Tongue (tissue), 2 donors: ENCODE data around the gene SAT1. TPM values are rescaled to one million over a fixed set of nuclear protein-coding genes. Genes with fewer than 3 reads are reported as not detected.

Experiments used
- DNase-seq: peaks from one replicate; pipeline ENCODE4 v3.0.0-alpha.2; 2015
- total RNA-seq: library from RNA; depleted of rRNA; stranded (reverse); fragments of >200 nt; gene quantifications from one replicate; pipeline ENCODE4 v1.2.3, GENCODE V29; 2014

Gene SAT1
- total RNA-seq, 1 donor from 2014 or later = 136 TPM

DNA sequence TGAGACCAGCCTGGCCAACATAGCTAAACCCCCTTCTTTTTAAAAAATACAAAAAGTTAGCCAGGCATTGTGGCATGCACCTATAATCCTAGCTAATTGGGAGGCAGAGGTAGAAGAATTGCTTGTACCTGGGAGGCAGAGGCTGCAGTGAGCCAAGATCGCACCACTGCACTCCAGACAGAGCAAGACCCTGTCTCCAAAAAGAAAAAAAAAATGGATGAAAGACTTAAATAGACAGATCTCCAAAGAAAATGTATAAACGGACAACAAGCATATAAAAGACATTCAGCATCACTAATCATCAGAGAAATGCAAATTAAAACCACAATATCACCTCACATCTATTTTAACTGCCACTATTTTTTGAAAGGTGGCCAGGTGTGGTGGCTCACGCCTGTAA is 6.6 kb upstream of the SAT1 start:
- DNase-seq = no peak

GRCh38 chrX:23779025-23779424 is 3.9 kb upstream of the SAT1 start:
- no peak for DNase-seq

GRCh38 chrX:23782455-23782854 is 518 bp upstream of the SAT1 start:
- DNase-seq = no peak

DNA sequence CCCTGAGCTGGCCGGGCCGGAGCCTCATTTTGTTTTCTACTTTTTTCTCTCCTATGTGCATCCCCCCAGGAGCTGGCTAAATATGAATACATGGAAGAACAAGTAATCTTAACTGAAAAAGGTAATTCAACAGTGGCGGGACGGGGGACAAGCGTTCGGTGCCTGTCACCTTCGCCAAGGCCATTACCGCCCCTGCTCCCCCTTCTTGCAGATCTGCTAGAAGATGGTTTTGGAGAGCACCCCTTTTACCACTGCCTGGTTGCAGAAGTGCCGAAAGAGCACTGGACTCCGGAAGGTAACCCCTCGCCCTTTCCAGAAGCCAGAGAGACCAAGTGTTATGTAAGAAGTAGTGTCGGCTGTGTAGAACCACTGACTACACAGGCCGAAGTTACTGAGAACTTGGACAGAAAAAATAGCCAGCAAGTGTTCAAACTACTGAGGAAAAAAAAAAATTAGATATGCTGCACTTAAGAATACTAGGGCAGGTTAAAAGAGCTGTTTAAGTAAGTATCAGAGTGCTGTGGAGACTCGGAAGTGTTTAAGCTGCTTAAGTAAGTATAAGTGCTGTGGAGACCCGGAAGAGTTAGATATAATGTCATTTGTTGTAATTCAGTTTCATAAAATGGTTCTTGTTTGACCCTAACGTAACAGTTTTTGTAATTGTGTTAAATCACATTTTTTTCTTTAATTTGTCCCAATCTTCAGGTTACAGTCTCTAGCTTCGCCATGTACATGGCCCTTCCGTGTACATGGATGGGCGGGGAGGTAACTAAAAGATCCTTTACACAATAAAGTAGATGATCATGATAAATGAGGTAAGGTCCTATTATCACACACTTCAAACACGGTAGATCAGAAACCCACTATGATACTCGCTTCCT is 856 bp downstream of the SAT1 start:
- peak; percentile 18 for DNase-seq

DNA sequence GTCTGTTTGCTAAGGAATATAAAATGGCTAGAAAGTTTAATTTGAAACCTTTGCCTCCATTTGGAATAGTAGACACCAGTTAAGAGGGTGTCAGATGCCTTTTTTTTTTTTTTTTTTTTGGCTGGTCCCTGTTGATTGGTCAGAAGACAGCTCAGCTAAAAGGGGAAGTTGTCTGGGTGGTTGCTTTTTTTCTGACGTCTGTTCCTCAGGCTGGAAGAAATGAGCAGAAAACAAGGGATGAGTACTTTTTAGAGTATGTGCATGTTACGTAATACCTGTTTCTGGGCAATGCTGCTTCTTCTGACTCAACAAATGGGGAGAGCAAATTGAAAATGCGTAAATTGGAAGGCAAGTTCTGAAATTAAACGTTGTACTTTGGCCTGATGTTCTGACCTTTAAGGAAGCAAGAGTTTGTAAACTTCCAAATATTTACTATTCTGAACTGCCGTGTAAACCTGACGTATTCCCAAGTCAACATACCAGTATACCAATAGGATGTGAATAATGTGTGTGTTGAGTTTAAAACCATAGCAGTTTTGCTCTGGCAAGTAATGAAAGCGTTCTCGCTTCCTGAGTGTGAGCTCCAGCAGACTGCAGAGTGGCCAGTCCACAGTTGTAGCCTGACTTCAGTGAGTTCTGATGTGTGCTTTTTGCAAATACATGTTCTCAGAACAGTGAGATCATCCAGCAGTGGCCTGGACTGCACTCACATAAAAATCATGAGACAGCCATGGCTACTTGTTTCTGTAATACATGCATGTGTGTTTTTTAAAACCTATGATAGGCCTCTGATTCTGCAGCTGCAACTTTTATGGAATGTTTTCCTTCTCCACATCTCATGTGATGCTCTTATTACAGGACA is 1.7 kb downstream of the SAT1 start:
- no peak for DNase-seq

DNA sequence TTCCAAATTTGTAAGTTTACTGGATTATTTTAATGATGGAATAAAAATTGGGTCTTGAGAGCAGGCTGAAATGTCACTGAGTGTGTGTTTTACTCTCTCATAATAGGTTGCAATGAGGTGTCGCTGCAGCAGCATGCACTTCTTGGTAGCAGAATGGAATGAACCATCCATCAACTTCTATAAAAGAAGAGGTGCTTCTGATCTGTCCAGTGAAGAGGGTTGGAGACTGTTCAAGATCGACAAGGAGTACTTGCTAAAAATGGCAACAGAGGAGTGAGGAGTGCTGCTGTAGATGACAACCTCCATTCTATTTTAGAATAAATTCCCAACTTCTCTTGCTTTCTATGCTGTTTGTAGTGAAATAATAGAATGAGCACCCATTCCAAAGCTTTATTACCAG is 2.6 kb downstream of the SAT1 start:
- DNase-seq = no peak

- no peak for DNase-seq
These were observed 3.4 kb downstream of the SAT1 start for GRCh38 chrX:23786268-23786815.

- no peak for DNase-seq
These were observed 4.8 kb downstream of the SAT1 start for GRCh38 chrX:23787745-23788118.

DNA sequence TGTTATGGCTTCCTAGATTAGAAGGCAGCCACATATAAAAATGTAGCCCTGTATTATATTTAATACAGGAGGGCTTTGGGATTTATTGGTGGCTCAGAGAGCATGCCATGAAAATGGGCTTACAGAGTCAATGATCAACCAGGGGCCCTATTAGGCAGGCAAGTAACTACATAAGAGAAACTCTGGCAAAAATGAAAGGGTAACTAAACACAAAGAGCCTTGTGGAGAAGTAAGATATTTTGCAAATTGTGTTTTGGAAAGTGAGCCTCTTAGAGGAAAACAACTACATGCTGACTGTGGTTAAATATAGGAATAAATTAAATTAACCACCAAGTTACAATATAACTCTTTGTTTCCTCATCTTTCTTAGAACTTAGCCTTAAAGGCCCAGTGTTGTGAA is 5.5 kb downstream of the SAT1 start:
- DNase-seq = no peak

- DNase-seq = no peak
These were observed 6.0 kb downstream of the SAT1 start for GRCh38 chrX:23788946-23789345.

DNA sequence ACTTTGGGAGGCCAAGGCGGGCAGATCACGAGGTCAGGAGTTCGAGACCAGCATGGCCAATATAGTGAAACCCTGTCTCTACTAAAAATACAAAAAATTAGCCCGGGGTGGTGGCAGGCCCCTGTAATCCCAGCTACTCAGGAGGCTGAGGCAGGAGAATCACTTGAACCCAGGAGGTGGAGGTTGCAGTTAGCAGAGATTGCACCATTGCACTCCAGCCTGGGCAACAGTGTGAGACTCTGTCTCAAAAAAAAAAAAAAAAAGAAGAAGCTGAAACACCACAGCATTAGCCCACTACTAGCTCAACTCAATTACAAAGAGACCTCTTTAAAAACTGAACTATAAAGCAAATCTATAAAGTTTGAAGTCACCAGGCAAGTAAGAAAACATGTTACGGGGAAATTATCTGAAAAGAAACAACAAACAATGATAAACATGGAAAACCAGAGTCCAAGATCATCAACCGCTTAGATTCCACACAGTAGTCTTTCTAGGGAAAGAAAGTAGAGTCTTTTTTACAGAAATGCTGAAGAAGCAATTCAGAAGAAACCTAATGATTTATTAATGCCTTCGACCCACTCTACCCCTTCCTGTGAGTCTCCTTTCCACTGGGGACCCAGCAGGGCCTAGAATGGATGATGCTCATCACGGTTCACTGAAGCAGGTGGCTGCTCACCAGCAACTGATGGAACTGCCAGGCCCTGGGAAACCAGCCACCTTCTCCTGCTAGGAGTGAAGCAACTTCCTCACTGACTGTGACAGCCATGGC is 6.6 kb downstream of the SAT1 start:
- no peak for DNase-seq

DNA sequence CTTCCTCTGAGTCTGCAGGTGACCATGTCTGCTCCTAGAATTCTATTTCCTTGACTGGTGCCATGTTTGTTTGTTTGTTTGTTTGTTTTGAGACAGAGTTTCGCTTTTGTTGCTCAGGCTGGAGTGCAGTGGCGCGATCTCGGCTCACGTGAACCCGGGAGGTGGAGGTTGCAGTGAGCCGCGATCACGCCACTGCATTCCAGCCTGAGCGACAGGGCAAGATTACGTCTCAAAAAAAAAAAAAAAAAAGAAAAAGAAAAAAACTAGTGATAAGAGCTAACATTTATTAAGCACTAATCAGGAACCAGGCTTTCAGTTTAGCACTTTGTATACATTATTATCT is 7.2 kb downstream of the SAT1 start:
- no peak for DNase-seq

DNA sequence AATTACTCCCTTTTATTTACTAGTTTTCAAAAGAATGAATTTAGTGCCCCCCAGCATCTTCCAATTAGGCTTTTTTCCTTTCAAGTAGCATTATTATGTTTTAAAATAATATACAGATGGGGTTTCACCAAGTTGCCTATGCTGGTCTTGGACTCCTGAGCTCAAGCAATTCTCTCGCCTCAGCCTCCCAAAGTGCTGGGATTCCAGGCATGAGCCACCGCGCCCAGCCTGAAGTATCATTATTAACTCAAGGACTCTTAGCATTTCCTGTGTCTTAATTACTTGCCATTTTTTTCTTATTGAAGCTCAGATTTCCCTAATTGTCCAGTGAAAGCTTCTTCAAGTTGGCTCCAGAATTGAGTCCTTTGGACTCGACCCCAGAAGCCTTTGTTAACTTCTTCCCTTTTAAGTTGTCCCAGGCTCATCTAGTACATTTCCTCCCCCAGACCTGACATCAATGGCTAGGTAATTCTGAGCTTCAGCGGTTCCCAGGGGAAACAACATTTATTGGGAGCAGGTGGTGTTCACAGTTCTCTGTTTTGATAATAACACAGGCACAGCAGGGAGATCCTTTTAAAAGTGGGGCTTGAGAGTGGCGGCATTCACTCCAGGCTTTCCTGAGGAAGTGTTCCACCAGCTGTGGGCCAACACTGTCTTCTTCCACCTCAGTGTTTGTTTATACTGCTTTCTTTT is 10.0 kb downstream of the SAT1 start:
- no peak for DNase-seq

DNA sequence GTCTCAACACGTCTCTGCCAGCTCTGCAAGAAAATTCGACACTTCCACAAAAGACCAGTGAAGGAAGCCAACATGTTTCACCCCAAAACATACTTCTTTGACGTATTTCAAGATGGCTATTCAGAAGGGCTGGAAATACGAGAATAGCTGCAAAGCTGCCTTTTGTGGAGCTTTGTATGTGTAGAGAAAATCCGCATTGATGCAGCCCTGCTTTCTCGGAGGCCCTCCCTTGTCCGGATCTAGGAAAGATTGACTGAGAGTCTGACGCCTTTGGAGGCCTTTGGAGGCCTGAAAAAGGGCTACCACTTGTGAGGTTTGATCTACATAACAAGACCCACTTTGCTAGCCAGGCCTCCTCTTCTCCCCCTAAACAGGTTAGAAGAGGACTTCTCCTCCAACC is 12.2 kb downstream of the SAT1 start:
- DNase-seq = no peak

DNA sequence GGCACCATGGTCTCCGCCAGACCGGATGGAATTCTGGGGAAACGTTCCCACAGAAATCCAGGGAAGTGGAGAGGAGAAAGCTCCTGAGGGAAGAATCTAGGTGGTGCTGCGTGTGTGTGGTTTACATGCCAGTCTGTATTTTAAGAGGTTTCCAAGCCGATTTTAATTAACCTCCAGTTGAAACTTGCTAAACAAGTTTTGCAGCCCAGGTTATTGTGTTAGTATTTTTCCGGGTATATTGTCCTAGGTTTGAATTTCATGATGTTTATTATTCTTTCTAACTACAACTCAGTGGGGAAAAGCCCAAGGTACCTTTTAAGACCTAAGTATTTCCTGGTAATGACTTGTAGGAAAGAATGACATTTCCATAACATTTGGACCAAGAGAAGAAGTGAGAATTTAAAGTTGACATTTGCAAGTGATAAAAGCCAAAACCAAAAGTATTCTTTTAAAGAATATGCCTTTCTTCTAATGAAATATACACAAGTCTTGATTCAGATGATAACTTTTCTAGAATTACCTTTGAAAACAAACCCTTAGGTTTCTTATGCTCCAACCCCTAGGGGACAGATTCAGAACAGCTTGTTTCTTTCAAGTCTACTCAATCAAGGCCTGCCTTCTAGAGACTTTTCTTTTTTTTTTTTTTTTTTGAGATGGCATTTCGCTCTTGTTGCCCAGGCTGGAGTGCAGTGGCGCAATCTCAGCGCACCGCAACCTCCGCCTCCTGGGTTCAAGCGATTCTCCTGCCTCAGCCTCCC is 14.6 kb downstream of the SAT1 start:
- peak; percentile 54 for DNase-seq

DNA sequence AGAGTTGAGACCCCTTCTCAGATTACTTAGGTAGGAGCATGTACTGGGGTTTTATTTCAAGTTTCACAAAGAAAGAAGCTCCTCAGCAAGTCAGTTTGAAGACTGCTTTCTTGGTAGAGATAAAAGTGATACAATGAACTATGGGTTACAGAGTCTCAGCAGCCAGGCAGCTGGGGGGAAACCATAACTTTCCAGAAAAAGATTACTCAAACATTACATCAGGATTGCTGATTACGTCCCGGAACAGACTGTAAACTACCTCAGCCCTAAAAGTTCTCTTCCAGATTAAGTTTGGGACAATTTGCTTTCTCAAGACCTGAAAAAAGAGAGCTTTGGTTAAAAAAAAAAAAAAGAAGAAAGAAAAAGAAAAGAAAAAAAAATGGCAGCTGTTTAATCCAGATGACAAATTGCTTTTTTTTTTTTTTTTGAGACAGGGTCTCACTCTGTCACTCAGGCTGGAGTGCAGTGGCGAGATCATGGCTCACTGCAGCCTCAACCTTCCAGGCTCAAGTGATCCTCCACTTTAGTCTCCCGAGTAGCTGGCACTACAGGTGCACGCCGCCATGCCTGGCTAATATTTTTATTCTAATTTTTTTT is 16.6 kb downstream of the SAT1 start:
- no peak for DNase-seq

DNA sequence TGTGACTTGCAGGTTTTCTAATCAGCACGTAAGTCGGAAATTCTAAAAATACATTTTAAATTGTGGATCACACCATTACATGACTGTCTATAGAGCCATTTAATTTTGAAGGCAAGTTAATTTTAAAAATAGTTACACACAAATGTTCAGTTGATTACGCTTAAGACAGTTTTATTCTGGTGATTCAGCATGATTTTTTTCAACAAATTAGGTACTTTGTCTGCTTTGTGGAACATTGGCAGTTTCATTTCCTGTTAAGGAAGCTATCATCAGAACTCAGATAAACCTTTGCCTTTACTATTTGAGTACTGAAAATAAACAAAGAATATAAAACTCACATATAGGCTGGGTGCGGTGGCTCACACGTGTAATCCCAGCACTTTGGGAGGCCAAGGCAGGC is 19.5 kb downstream of the SAT1 start:
- DNase-seq = no peak

GRCh38 chrX:23803931-23804381 is 21.0 kb downstream of the SAT1 start:
- DNase-seq = no peak

DNA sequence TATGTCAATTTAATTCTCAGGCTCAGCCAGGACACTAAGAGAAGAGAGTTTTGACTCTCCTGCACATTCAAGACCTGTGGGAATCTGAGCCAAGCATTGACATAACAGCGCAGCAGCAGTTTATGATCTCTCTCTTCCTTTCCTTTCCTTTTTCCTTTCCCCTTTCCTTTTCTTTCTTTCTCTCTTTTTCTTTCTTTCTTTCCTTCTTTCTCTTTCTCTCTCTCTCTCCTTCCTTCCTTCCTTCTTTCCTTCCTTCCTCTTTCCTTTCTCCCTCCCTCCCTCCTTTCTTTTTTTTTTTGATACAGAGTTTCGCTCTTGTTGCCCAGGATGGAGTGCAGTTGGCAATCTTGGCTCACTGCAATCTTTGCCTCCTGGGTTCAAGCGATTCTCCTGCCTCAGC is 21.6 kb downstream of the SAT1 start:
- DNase-seq = no peak

DNA sequence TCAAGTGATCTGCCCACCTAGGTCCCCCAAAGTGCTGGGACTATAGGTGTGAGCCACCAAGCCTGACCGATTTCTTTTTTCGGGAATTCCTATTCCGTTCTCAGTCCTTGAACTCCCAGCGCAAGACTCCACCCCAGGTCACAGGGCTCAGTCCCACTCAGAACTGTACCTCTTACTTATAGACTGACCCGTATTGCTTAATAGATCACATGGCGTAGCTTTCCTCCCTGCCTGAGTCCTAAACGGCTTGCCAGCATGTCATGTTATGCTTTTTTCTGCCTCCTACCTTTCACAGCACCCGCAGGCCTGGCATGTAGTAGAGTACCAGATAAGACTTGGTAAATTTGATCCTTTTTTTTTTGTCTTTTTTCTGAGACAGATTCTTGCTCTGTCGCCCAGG is 22.4 kb downstream of the SAT1 start:
- DNase-seq = no peak

- no peak for DNase-seq
These were observed 27.3 kb downstream of the SAT1 start for GRCh38 chrX:23810279-23810678.
